Raji (cell line): Measurements from ENCODE around the gene ZPR1.

ENCODE experiments used
- POLR2A ChIP-seq: IDR thresholded peaks from 2 replicates; pipeline ENCODE4 v1.6.1; 2011; ENCODE audit warnings: low read depth, low read length, control low read depth; ENCODE audit not compliant: insufficient read depth

ZPR1 gene

GRCh38 chr11:116762132-116762531 lies 25.7 kb downstream of the ZPR1 start:
- TF ChIP-seq POLR2A, result no peak

GRCh38 chr11:116750070-116750718 lies 37.6 kb downstream of the ZPR1 start:
- TF ChIP-seq POLR2A, result no peak

GRCh38 chr11:116742104-116742503 lies 45.7 kb downstream of the ZPR1 start:
- TF ChIP-seq POLR2A, result no peak

- no peak for TF ChIP-seq POLR2A
Observed at GRCh38 chr11:116740741-116741140, 47.1 kb downstream of the ZPR1 start.

- TF ChIP-seq POLR2A, result no peak
Observed at GRCh38 chr11:116738975-116739374, 48.8 kb downstream of the ZPR1 start.

DNA sequence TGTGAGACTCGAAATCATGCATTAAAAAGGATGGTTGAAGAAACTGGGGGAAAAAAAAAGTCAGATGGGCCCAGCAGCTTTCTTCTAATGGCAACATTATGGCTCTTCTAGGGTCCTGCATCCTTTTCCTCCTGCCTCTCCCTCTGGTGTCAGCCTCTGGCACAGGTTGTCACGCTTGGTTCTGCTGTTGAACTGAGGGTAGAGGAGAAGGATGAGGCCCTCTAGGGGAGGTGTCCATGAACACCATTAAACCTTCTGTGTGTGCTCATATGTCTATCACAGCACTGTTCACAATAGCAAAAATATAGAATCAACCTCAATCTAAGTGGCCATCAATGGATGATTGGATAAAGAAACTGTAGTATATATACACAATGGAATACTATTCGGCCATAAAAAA lies 51.1 kb downstream of the ZPR1 start:
- no peak for TF ChIP-seq POLR2A

DNA sequence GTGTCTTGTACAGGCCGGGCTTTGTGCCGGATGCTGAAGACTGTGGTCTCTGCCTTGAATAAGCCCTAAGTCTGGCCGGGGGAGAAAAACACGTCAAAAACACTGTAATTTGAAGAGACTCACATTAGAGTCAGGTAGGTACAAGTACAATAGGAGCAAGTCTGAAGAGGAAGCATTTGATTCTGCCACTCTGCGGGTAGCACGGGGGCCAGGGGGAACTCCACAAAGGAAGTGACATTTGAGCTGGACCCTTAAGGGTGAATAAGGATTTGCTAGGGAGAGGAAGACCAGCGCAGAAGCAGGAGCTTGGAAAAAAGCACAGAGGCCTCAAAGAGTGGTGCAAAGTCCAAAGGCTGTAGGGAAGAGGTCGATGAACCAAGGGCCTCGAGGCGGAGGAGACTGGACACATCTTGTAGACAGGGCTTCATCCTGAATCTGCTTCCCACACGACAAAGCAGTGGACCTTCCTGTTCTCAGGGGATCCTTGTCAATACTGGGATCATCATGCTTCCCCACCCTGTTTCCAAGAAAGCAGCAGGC lies 53.8 kb downstream of the ZPR1 start:
- TF ChIP-seq POLR2A, result no peak

GRCh38 chr11:116733043-116733755 lies 54.6 kb downstream of the ZPR1 start:
- no peak for TF ChIP-seq POLR2A

DNA sequence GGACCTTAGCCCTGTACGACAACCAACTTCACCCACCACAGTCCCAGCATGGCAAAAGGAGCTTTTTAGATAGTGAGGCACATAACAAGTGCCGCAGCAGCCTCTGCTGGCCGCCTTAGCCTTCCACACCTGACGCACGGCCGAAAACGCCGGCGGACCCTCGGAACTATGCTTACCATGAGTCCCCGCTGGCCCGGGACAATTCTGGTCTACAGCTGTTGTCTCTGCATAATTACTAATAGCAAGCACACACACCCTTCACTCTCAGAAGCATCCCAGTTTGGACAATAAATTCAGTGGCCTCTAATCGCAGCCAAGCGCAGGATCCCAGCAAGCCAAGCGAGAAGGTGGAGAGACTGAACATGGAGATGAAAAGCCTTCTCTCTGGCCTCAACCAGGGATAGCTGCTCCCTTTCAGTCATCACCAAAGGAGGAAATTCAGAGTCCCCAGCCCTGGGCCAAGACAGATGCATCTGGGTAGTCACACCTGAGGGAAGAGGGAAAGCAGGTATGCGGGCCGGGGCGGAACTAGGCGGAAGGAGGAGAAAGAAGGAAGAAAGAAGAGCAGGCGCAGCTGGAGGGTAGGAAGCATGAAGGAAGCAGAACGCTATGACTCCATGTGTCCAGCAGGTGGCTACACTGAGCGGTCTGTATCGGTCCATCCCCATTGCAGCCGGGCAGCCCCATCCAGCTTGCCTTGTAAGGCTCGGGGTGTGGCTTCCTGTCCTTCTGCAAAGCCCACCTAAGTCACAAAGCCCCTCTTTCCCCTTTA lies 55.4 kb downstream of the ZPR1 start:
- TF ChIP-seq POLR2A, result no peak

DNA sequence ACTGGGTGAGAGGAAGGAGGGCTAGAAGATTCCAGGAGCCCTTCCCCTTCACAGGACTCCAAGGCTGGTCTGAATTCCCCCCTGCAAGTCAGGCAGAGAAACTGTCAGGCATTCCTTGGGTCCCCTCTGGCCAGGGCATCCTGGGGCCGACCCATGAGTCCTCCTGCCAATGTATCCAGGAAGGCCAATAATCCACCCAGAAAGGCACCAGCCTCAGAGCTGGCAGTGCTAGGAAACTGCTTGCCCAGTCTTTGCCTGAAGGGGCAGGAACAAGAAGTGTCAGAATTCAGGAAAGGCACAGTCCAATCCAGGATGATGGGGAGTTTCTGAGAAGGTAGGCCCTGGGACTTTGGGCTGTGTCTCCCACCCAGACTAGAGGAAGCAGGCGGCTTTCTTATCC lies 56.0 kb downstream of the ZPR1 start:
- TF ChIP-seq POLR2A, result no peak

GRCh38 chr11:116731097-116731761 lies 56.6 kb downstream of the ZPR1 start:
- no peak for TF ChIP-seq POLR2A

DNA sequence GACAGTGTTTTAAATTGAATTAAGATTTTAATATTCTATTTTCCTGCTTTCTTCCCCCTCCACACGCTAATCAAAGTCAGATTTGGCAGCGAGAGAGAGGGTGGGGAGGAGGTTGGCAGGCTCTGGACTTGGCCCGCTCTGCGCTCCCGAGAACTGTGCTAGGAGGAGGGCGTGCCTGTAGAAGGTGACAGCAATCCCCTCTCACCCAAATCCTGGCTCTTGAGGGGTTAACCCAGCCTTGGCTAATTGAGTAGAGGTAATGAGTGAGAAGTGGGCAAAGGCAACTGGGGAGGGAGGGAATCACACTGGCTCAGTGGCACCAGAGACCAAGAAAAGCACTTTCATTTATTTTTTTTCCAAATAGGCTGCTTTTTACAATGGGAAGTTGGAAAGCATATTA lies 57.2 kb downstream of the ZPR1 start:
- TF ChIP-seq POLR2A, result no peak

- no peak for TF ChIP-seq POLR2A
Observed at GRCh38 chr11:116730241-116730561, 57.6 kb downstream of the ZPR1 start.

GRCh38 chr11:116729501-116730240 lies 58.2 kb downstream of the ZPR1 start:
- no peak for TF ChIP-seq POLR2A

DNA sequence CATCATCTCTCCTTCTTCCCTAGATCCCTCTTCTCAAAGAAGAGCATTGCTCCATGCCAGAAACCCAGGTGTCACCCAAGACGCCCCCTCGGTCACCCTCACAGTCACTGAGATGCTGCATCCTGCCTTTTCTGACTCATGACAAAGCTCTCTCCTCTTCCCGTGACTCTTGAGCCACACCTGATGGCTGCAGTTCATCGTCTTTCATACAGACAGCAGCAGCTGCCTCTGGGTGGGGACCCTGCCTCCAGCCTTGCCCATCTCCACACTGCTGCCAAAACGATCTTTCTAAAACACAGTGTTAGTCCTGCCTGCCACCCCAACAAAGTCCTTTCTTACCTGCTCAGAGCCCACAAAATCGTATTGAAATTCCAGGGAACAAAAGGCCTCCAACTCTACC lies 59.8 kb downstream of the ZPR1 start:
- TF ChIP-seq POLR2A, result no peak
